HFFc6 (cell line): ENCODE results near the gene GLB1L3. TPM values are rescaled to one million over a fixed set of nuclear protein-coding genes. Genes with fewer than 3 reads are reported as not detected.

Experiments used
- DNase-seq: peaks from one replicate; pipeline ENCODE4 v3.0.0-alpha.2; 2018
- H3K27ac Mint-ChIP-seq: 2 replicates; pipeline ENCODE4 v1.8.0; 2020; ENCODE audit warnings: mild to moderate bottlenecking, mixed read lengths
- H3K27me3 Mint-ChIP-seq: 2 replicates; pipeline ENCODE4 v1.8.0; 2021; ENCODE audit warnings: mild to moderate bottlenecking, moderate library complexity, mixed read lengths; ENCODE audit not compliant: insufficient read depth
- H3K36me3 Mint-ChIP-seq: 2 replicates; pipeline ENCODE4 v1.8.0; 2021; ENCODE audit warnings: low read depth, mixed read lengths
- H3K4me1 Mint-ChIP-seq: 2 replicates; pipeline ENCODE4 v1.8.0; 2020; ENCODE audit warnings: low read depth, mixed read lengths
- H3K4me3 Mint-ChIP-seq: 2 replicates; pipeline ENCODE4 v1.8.0; 2020; ENCODE audit warnings: mild to moderate bottlenecking, moderate library complexity, mixed read lengths
- H3K9me3 Mint-ChIP-seq: 2 replicates; pipeline ENCODE4 v1.8.0; 2020; ENCODE audit warnings: mild to moderate bottlenecking, mixed read lengths
- total RNA-seq, 6 experiments: library from RNA; stranded (reverse); fragmentation: NEBNext Ultra II Directional; extraction: Animal tissue kit (Norgen Biotek cat#: 25700); gene quantifications; 2 replicates in 1 of 6; 3 replicates in 5 of 6; pipeline ENCODE4 v1.2.3, GENCODE V29; 2021
- TF ChIP-seq, protein P1 (sequence below): fragments of 200-600 bp; sonication (generic); IDR thresholded peaks from 2 replicates; pipeline ENCODE4 v1.5.0; 2021; ENCODE audit warnings: antibody characterized with exemption, mild to moderate bottlenecking

The GLB1L3 gene
- total RNA-seq, 6 experiments from 2014 or later, result not detected

DNA sequence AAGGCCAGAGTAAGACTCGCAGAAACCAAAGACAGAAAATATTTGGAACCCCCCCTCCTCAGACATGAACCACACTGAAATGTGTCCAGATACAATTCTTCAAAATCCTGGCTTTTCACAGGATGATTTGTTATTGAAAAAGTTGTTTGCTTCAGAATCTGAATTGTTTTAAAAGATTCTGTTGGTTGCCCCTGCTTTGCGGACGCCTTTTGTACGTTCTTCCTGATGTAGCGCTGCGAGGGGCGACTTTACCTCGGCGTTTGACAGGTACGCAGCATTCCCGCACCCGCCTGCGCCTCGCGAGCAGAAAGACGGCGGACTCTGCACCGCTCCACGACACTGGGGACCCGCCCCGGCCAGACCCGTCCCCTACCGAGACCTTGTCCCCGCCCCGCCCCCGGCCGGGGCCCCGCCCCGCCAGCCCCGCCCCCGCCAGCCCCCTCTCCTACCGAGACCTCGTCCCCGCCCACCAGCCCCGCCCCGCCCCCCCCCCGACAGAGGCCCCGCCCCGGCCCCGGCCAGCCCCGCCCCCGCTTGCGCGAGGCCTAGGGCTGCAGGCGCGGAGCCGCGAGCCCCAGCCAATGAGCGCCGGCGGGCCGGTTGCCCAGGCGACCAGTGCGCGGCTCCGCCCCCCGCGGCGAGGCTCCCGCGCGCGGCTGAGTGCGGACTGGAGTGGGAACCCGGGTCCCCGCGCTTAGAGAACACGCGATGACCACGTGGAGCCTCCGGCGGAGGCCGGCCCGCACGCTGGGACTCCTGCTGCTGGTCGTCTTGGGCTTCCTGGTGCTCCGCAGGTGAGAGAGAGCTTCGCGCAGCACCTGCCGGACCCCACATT is 55.4 kb downstream of the GLB1L3 start, which contains the start of gene GLB1L2:
Gene GLB1L2, plus strand, starts transcription at position 635 of the 835 bp plus-strand sequence. Its CDS starts 74 bp downstream, at position 709.
- H3K9me3 Mint-ChIP-seq, result peaks cover 23% of the 10 kb centered on the region
- no peak within 1 kb of the TSS for H3K27ac Mint-ChIP-seq

GRCh38 chr11:134332189-134332631 is 56.0 kb downstream of the GLB1L3 start:
- Mint-ChIP-seq H3K4me3 (no peak overlapping the region), H3K27me3 (peaks cover 4% of the 10 kb centered on the region)

More for the DNA sequence above, 55.4 kb downstream of the GLB1L3 start, which contains the start of gene GLB1L2:
- TF ChIP-seq, protein P1, sequence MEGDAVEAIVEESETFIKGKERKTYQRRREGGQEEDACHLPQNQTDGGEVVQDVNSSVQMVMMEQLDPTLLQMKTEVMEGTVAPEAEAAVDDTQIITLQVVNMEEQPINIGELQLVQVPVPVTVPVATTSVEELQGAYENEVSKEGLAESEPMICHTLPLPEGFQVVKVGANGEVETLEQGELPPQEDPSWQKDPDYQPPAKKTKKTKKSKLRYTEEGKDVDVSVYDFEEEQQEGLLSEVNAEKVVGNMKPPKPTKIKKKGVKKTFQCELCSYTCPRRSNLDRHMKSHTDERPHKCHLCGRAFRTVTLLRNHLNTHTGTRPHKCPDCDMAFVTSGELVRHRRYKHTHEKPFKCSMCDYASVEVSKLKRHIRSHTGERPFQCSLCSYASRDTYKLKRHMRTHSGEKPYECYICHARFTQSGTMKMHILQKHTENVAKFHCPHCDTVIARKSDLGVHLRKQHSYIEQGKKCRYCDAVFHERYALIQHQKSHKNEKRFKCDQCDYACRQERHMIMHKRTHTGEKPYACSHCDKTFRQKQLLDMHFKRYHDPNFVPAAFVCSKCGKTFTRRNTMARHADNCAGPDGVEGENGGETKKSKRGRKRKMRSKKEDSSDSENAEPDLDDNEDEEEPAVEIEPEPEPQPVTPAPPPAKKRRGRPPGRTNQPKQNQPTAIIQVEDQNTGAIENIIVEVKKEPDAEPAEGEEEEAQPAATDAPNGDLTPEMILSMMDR, result no peak
- DNase-seq, result no peak
- Mint-ChIP-seq H3K36me3 (peaks cover 4% of the 10 kb centered on the region; the same call in 1 of the 2 replicates), H3K27me3 (peaks cover 4% of the 10 kb centered on the region), H3K4me3 (no peak within 1 kb of the TSS), H3K4me1 (no peaks in the 10 kb centered on the region)

DNA sequence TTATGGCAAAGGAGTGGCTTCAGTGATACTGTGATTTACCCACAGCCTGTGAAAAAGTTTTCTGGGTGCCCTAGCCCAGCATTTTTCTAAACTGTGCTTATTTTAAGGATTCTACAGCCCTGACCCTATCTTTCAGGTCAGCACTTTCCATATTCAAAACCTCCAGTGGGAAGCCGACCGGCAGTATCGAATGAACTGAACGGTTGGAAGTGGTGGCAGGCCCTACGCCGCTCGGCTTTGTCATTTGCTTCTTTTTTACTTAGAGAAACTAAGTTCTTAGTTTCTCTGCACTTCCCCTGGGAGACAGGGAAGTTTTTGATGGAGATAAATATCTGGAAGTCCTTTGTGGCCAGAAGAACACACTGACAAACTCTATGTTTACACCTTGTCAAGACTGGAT is 56.6 kb downstream of the GLB1L3 start:
- peaks cover 4% of the 10 kb centered on the region for H3K27me3 Mint-ChIP-seq
- no peaks in the 10 kb centered on the region for H3K4me1 Mint-ChIP-seq
- peaks cover 13% of the 10 kb centered on the region for H3K9me3 Mint-ChIP-seq
- TF ChIP-seq, protein P1, result no peak
- DNase-seq, result no peak
- no peak overlapping the region for H3K4me3 Mint-ChIP-seq
- H3K36me3 Mint-ChIP-seq, result no peaks in the 10 kb centered on the region
- H3K27ac Mint-ChIP-seq, result no peak overlapping the region

More at GRCh38 chr11:134332189-134332631, 56.0 kb downstream of the GLB1L3 start:
- Mint-ChIP-seq H3K36me3 (peaks cover 4% of the 10 kb centered on the region; the same call in 1 of the 2 replicates), H3K9me3 (peaks cover 19% of the 10 kb centered on the region), H3K27ac (no peak overlapping the region), H3K4me1 (no peaks in the 10 kb centered on the region)
- TF ChIP-seq, protein P1, result no peak
- DNase-seq, result no peak

GRCh38 chr11:134333312-134333711 is 57.1 kb downstream of the GLB1L3 start:
- no peak overlapping the region for H3K4me3 Mint-ChIP-seq
- no peak for DNase-seq
- H3K4me1 Mint-ChIP-seq, result no peaks in the 10 kb centered on the region
- H3K9me3 Mint-ChIP-seq, result peaks cover 12% of the 10 kb centered on the region
- TF ChIP-seq, protein P1, result no peak
- no peak overlapping the region for H3K27ac Mint-ChIP-seq
- peaks cover 4% of the 10 kb centered on the region for H3K27me3 Mint-ChIP-seq
- H3K36me3 Mint-ChIP-seq, result no peaks in the 10 kb centered on the region

- no peaks in the 10 kb centered on the region for H3K4me1 Mint-ChIP-seq
- H3K9me3 Mint-ChIP-seq, result peaks cover 12% of the 10 kb centered on the region
- no peak for DNase-seq
- peaks cover 4% of the 10 kb centered on the region for H3K27me3 Mint-ChIP-seq
- H3K36me3 Mint-ChIP-seq, result no peaks in the 10 kb centered on the region
- H3K4me3 Mint-ChIP-seq, result no peak overlapping the region
- no peak overlapping the region for H3K27ac Mint-ChIP-seq
- TF ChIP-seq, protein P1, result no peak
Observed at GRCh38 chr11:134333946-134334345, 57.8 kb downstream of the GLB1L3 start.
